Glutamatergic neuron (in vitro differentiated cells): ENCODE measurements around the gene NBEAL2. TPM values are rescaled to one million over a fixed set of nuclear protein-coding genes. Genes with fewer than 3 reads are reported as not detected.

Experiments
- DNase-seq: peaks from one replicate; pipeline ENCODE4 v3.0.0; 2022
- H3K27ac Mint-ChIP-seq: one replicate; pipeline ENCODE4 v1.8.0; 2020; ENCODE audit warnings: mild to moderate bottlenecking, mixed read lengths, inconsistent platforms; ENCODE audit not compliant: unreplicated experiment
- H3K27me3 Mint-ChIP-seq: one replicate; pipeline ENCODE4 v1.8.0; 2020; ENCODE audit warnings: mild to moderate bottlenecking, moderate library complexity, mixed read lengths, inconsistent platforms; ENCODE audit not compliant: unreplicated experiment
- H3K36me3 Mint-ChIP-seq: one replicate; pipeline ENCODE4 v1.8.0; 2020; ENCODE audit warnings: mild to moderate bottlenecking, mixed read lengths, inconsistent platforms; ENCODE audit not compliant: unreplicated experiment
- H3K4me1 Mint-ChIP-seq: one replicate; pipeline ENCODE4 v1.8.0; 2020; ENCODE audit warnings: mild to moderate bottlenecking, low read depth, mixed read lengths, inconsistent platforms; ENCODE audit not compliant: unreplicated experiment
- H3K4me3 Mint-ChIP-seq: one replicate; pipeline ENCODE4 v1.8.0; 2020; ENCODE audit warnings: mild to moderate bottlenecking, mixed read lengths, inconsistent platforms; ENCODE audit not compliant: unreplicated experiment
- H3K9me3 Mint-ChIP-seq: one replicate; pipeline ENCODE4 v1.8.0; 2020; ENCODE audit warnings: mild to moderate bottlenecking, moderate library complexity, mixed read lengths, inconsistent platforms; ENCODE audit not compliant: unreplicated experiment
- CTCF ChIP-seq: fragments of 200-600 bp; sonication (generic); IDR thresholded peaks from one replicate; pipeline ENCODE4 v1.5.0; 2021; ENCODE audit not compliant: partially characterized antibody, unreplicated experiment
- total RNA-seq: library from RNA; stranded (reverse); fragmentation: NEBNext Ultra II Directional; extraction: Animal tissue kit (Norgen Biotek cat#: 25700); gene quantifications from one replicate; pipeline ENCODE4 v1.2.1, GENCODE V29; 2021; ENCODE audit not compliant: unreplicated experiment

NBEAL2 gene
- total RNA-seq, 1 donor from 2014 or later: 38.0 TPM

- no peak for DNase-seq
- TF ChIP-seq CTCF: no peak
- H3K4me1 Mint-ChIP-seq: peaks cover 37% of the 10 kb centered on the region
- H3K4me3 Mint-ChIP-seq: no peak overlapping the region
- peaks cover 6% of the 10 kb centered on the region for H3K9me3 Mint-ChIP-seq
- peak overlapping the region; percentile 69 for H3K27ac Mint-ChIP-seq
- peaks cover 4% of the 10 kb centered on the region for H3K27me3 Mint-ChIP-seq
- H3K36me3 Mint-ChIP-seq: no peaks in the 10 kb centered on the region
These were observed 24.3 kb upstream of the NBEAL2 start for GRCh38 chr3:46955157-46955556.

- no peak for DNase-seq
- Mint-ChIP-seq H3K4me3 (no peak overlapping the region), H3K27ac (peak overlapping the region; percentile 35), H3K9me3 (peaks cover 6% of the 10 kb centered on the region), H3K4me1 (peaks cover 42% of the 10 kb centered on the region), H3K27me3 (peaks cover 4% of the 10 kb centered on the region), H3K36me3 (no peaks in the 10 kb centered on the region)
- no peak for TF ChIP-seq CTCF
These were observed 23.6 kb upstream of the NBEAL2 start for GRCh38 chr3:46955801-46956259.

GRCh38 chr3:46957092-46957820 lies 22.2 kb upstream of the NBEAL2 start:
- no peak for DNase-seq
- Mint-ChIP-seq H3K4me3 (no peak overlapping the region), H3K4me1 (peaks cover 40% of the 10 kb centered on the region), H3K9me3 (peaks cover 6% of the 10 kb centered on the region), H3K27ac (no peak overlapping the region), H3K27me3 (peaks cover 4% of the 10 kb centered on the region), H3K36me3 (no peaks in the 10 kb centered on the region)
- no peak for TF ChIP-seq CTCF

GRCh38 chr3:46958467-46959160 lies 20.9 kb upstream of the NBEAL2 start:
- DNase-seq: no peak
- peaks cover 4% of the 10 kb centered on the region for H3K27me3 Mint-ChIP-seq
- peaks cover 26% of the 10 kb centered on the region for H3K4me1 Mint-ChIP-seq
- TF ChIP-seq CTCF: no peak
- peaks cover 5% of the 10 kb centered on the region for H3K9me3 Mint-ChIP-seq
- H3K27ac Mint-ChIP-seq: no peak overlapping the region
- H3K36me3 Mint-ChIP-seq: peaks cover 7% of the 10 kb centered on the region
- H3K4me3 Mint-ChIP-seq: no peak overlapping the region

- Mint-ChIP-seq H3K36me3 (peaks cover 7% of the 10 kb centered on the region), H3K4me1 (peaks cover 22% of the 10 kb centered on the region), H3K27me3 (peaks cover 4% of the 10 kb centered on the region), H3K27ac (no peak overlapping the region), H3K9me3 (peaks cover 4% of the 10 kb centered on the region), H3K4me3 (no peak overlapping the region)
- no peak for TF ChIP-seq CTCF
- DNase-seq: no peak
These were observed 20.3 kb upstream of the NBEAL2 start for GRCh38 chr3:46959161-46959511.
